GM19397 (cell line): ENCODE data around the gene MYH14.
"Not testable (repeated sequence)": the region's sequence is repeated elsewhere in the genome, so short reads cannot be mapped to it uniquely, and the experiment has no call there.

ENCODE experiments used
- ATAC-seq: cut with Tn5 transposase; IDR thresholded peaks from one replicate; pipeline ENCODE4 v1.9.1; 2021; ENCODE audit warnings: mild to moderate bottlenecking, moderate library complexity; ENCODE audit not compliant: unreplicated experiment

The MYH14 gene

DNA sequence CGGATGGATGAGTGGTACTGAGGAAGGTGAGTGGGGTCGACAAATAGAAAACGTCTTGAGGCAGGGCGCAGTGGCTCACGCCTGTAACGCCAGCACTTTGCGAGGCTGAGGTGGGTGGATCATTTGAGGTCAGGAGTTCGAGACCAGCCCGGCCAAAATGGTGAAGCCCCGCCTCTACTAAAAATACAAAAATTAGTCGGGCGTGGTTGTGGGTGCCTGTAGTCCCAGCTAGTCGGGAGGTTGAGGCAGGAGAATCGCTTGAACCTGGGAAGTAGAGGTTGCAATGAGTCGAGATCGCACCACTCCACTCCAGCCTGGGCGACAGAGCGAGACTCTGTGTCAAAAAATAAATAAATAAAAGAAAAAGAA, 126.5 kb downstream of the MYH14 start:
- not testable (repeated sequence) for ATAC-seq

DNA sequence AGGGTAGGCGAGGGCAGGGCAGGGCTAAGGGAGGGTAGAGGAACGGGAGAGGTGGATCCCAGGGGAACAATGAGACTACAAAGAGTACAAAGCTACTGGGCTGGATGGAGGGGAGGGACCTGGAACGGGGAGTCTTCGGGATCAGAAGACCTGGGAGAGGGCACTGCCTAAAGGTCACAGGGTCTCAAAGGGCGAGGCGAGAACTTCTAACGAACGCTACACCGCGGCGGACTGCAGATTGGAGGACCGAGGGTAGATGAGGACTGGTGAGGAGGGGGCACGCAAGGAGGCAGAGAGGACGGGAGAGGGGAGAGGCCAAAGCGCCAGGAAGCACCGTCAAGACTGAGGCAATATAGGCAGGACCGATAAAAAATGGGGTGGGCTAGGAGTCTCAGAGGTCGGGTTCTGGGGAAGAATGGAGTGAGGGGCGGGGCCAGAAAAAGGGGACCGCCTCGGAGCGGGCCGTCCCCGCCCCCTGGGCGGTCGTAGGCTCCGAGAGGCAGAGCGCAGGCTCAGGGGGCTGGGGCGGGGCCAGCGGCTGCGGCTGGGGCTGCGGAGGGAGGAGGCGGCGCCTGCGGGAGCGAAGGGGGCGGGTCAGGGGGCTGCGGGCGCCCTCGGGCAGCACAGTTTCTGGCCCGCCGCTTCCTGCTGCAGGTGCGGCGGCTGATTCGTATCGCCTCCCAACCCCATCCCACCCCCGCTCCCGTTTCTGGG, 127.1 kb downstream of the MYH14 start:
- ATAC-seq, result no peak

DNA sequence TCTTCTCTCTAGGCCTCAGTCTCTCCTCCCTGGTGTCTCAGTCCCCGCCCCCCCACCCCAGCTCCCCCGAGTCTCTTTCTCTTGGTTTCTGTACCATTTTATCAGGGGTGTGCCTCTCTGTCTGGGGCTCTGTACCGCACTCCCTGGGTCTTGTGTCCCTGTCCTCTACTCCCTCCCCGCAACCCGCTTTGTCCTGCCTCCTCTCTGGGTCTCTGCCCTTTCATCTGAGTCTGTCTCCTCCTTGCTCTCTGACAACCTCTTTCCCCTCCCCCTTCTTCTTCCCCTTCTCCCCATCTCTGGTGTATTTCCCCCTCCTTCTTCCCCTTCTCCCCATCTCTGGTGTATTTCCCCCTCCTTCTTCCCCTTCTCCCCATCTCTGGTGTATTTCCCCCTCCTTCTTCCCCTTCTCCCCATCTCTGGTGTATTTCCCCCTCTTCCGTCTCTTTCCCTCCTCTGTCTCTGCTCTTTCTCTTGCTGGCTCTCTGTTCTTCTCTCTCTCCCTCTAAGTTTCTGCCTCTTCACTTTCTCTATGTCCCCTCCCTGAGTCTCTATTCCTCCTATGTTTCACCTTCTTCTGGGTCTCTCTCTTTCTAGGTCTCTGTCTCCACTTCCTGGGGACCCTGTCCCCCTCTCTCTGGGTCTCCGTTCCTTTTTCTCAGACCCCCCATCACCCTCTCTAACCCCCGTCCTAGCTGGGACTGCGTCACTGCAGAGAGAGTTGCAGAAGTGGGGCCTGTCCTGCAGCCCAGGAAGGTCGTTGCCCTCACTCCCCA, 128.0 kb downstream of the MYH14 start:
- ATAC-seq, result no peak

DNA sequence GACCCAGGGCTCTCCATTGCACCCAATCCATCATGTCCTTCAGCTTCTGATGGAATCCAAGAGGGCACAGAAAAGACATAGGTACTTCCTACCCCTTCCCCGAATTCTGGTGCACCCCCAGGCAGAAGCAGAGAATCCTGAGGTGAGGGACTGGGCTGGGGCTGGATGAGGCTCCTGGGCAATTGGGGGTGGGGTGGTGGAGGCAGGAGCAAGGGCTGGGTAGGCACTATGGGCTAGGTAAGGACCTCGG, 128.5 kb downstream of the MYH14 start:
- no peak for ATAC-seq

DNA sequence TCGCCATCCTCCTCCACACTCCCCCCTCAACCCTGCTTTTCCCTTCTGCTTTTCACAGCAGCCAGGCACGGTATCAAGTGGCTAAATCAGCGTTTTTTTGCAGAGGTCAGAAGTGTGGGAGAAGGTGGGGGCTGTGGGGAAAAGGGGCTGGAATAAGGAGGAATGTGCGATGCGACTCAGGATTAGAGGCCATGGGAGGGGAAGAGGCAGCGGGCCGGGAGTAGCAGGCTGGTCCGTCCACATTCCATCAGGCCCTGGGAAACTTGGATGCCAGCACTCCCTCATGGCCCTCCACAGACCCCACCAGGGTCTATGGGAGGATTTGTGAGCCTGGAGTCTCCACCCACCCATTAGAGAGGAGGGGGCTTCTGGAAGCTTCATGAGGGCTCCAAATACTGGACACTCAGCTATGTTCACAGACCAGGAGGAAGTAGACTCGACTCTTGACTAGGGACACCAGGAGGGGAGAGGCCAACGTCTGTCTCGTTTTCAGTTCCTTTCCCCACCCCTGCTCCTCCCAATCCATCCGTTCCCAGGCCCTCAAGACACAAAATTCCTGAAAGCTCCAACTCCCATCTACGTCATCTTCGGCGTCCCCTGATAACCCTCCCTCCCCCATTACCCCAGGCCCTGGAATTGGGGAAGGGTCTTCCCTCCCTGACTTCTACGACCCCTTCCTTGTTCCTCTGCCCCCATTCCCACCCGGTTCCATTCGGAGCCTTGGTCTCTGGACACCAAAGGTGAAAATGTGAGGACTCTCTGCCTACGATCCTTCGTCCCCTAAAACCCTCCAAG, 129.0 kb downstream of the MYH14 start:
- no peak for ATAC-seq

DNA sequence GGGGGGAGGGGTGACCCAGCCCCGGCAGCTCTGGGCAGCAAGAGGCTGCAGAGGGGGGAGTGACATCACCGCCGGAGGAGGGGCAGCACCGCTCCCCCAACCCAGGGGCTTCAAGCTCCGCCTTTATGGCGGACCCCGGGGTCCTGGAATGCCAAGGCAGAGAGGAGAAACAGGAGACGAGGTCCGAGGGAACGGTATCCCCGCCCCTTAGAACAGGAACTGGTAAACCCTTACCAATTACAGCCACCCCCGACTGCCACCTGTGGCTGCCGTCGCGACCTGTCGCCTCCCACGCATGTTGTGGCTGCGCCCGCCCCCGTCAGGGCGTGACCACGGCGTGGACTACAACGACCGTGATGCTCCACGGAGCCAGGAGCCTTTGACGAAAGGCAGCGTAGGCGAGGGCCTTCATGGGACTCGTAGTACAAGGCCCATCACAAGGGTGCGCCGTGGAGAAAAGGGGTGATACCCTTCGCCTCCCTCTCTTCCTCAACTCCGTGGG, 129.9 kb downstream of the MYH14 start:
- peak; percentile 47 for ATAC-seq

DNA sequence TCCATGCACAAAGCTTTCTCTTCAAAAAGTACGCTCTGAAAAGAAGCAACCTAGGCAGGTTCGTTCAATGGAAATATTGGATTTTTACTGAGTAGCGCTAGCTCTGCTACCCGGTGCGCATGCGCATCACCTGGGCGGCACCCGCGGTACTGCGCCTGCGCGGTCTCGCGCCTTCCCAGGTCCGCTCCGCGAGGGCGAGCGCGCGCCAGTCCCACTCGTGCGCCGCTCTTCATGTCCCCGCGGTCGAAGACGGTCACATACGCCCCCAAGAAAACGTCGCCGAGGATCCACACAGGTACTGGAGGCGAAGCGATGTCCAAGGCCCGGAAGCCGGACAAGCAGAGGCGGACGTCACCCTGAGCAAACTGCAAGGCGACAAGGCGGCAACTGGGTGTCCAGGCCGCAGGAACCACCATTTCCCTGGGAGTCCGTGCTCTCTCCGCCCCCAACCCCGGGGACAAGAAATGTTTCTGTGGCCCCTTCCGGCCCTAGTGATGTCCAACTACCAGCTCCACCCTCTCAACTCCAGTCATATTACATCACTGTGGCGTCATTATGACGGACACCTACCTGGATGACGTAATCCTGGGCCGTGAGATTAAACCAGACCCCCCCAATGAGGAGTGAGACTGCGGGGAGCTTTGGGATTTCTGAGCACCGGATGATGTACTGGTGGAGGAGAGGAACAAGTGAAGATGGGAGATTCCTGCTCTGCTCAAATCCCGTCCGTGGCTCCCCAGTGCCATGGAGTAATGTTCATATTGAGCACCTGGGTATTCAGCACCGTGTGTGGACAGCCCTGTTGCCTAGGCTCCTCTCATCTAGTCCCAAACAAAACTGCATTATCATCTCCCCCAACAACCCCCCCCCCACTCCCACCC, 130.6 kb downstream of the MYH14 start:
- peak; percentile 32 for ATAC-seq

DNA sequence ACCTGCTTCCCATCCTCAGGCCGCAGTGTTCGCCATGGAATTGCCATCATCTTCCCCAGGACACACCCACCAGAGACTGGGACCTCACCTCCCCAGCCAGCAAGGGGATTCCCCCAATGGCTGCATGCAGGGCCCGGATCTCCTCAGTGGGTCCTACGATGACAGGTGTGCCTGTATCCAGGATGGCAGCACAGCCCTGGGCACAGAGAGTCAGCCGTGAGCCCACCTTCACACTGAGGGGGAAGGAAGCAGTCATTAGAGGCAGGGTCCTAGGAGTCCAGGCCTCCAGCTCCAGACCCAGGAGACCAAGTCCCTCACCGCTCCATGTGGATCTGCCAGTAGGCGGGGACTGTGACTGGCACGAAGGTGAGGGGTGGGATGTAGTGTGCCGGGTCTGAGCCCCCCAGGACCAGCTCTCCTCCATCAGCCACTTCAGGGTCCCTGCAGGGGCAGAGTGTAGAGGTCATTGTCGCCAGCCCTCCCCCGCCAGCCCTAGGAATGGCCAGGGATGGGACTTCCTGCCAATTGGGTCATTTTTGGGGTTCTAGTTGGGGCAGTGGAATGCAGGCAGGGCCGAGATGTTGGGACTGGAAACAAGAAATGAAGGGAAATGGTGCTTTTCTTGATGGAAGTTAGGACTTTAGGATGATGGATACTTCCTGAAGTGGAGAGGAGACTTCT, 131.5 kb downstream of the MYH14 start:
- ATAC-seq, result no peak

DNA sequence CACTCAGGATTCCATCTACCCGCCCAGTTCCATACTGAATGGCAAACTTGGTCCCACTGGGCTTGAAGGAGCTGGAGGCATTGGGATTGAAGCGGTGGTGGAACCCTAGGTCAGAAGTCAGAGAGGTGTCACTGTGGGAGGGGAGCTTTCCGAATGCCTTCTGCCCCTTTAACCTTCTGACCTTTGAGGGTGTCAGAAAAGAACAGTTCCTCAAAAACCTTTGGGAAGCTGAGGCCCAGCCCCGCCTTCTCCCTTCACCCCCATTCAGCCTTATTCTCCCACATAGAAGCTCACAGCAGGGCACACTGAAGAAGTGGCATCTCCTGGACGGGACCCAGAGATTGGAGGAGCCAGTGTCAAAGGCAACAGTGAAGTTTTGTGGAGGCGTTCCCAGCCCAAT, 133.6 kb downstream of the MYH14 start:
- not testable (repeated sequence) for ATAC-seq

DNA sequence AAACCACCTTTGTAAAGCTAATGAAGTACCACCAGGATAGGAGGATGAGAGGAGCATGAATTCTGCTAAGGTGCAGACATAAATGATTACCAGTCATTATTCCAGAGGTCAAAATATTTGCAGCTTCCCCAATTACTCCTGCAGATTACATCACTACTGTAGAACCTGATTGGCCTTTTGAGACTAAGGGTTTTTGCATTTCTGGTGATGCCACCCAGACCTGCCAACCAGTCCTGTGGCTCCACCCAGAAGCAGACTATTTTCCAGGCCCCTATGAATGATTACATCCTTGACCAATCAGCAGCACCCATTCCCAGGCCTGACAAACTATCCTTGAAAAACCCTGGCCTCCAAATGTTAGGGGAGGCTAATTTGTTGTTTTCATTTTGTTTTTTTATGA, 136.9 kb downstream of the MYH14 start:
- ATAC-seq, result no peak

DNA sequence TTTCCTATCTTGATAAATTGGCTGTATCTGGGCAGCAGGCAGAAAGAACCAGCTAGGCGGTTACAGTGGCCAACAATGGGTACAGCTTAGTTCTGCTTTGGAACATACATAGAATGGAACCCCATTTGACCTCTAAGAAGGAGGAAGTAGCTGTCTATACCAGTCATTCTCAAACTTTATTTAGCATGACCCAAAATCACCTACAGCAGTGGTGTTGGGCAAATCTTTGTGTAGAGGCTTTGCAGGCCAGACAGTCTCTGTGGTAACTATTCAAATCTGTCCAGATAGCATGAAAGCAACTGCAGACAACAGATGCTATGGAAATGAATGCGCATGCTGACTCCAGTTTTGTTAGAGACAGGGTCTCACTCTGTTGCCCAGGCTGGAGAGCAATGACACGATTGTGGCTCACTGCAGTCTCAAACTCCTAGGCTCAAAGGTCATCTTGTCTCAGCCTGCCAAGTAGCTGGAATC, 137.7 kb downstream of the MYH14 start:
- peak; percentile 55 for ATAC-seq

DNA sequence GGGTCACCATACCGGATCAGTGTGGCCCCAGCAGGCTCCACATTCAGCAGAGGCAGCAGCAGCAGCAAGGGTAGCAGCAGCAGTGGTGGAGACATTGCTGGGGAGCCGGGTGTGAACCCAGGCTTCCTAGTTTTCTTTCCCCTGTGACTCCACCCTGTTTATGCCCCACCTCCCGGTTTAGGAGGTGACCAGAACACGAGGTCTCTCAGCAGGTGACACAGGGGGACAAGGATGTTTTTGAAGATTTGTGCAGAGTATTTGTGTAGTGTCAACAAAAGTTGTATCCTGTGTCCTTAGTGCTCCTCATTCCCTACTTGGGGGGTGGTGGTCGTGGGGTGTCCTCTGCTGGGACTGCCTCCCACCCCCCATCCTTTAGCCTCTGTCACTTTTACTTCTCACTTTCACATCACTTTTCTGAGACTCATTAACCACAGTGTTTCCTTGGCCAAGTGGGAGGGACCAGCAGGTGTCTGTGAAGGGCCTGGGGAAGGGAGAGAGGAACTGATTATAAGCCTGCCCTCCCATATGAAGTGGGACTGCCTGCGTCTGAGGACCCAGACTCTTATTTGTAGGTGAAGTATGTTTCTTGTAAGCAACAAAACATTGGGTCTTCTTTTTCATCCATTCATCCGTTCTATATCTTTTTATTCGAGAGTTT, 141.4 kb downstream of the MYH14 start:
- ATAC-seq, result no peak

DNA sequence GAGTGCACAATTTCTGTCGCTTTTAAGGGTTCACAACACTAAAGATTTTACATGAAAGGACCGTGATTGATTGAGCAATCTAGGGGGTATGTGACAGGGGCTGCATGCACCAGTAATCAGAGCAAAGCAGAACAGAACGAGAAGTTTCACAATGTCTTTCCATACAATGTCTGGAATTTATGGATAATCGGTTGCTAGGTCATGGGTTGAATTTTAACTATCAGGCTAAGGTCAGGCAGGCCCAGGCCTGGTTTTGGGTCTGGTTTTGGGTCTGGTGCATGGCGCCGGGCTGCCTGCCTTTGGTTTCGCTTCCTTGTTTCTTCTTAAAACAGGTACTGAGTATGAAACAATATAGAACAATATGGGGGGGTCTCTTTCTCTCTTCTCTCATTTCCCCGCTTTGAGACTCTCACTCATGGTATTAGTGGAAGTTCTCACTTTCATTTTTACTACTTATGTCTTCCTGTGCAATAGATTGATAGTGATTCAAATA, 143.7 kb downstream of the MYH14 start:
- ATAC-seq, result not testable (repeated sequence)

DNA sequence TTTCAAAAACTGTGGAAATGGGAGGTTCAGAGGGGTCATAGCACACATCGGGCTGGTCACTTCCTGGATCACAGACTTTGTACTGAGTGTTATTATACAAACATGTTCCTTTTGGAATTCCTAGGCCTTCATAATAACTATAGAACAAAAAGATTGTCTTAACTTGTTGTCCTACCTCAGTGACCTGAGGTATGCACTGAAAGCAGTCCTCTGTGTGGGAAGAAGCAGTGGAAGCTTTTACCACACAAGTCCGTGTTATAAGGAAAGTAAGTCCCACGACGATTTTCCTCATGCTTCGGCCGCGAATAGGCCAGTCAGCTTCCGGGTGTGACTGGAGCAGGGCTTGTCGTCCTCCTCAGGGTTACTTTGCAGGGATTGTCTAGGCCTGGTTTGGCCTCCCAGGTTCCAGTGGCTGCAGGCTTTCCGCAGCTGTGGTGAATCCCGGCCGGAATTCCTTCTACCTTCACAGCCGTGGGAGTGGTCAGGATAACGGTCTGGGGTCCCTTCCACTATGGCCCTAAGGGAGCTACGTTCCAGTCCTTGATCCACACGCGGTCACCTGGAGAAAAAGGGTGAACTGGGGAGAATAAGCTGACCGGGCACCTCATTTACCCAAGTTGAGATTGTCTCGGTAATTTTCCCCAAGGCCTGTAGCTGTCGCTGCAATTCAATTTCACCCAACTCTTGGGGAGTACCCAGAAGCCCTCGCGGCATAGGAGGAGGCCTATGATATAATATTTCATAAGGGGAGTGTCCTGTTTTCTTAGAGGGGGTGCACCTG, 146.0 kb downstream of the MYH14 start:
- ATAC-seq, result no peak

DNA sequence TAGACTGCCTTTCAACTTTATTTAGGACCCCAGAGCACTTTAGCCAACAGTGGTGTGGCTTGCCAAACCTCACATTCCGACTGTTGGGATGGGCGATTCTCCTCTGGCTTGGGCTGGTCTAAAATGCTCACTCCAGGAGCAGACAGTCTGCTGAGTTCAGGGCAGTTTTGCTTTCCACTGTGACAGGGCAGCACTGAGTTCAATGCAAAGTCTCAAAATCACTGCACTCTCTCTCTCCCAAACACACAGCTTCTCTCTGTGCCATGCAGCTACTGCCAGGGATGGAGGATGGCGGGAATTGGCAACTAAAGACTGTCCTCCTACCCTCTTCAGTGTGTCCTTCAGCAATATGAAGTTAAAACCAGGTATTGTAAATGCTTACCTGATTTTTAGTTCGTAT, 148.8 kb downstream of the MYH14 start:
- ATAC-seq, result no peak

DNA sequence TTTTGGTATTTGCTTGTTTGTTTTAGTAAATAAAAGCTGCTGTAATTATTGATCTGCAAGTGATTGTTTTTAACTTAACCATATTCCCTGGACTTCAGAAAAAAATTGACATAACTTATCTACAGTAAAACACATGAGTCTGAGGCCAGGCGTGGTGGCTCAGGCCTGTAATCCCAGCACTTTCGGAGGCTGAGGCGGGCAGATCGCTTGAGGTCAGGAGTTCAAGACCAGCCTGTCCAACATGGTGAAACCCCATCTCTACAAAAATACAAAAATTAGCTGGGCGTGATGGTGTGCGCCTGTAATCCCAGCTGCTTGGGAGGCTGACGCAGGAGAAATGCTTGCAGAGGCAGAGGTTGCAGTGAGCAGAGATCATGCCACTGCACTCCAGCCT, 150.1 kb downstream of the MYH14 start:
- not testable (repeated sequence) for ATAC-seq

DNA sequence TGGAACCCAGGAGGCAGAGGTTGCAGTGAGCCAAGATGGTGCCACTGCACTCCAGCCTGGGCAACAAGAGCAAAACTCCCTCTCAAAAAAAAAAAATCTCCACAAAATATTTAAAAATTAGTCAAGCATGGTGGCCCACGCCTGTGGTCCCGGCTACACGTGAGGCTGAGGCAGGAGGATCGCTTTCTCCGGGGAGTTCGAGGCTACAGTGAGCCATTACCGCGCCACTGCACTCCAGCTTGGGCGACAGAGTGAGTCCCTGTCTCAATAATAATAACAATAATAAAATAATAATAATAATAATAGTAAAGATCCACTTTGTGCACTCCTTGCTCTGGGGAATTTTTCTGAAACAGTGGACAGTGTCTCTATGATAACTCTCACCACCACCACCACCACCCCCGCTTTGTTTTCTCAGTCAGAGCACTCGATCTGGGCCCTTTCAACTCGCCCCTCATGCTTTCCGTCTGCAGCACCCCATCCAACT, 153.3 kb downstream of the MYH14 start:
- no peak for ATAC-seq
